Psoas muscle (tissue), 8 donors: ENCODE results near the gene CRADD. TPM values are rescaled to one million over a fixed set of nuclear protein-coding genes. Genes with fewer than 3 reads are reported as not detected.

ENCODE experiments used
- ATAC-seq, 4 donors: fragments of 200-7000 bp; cut with Tn5 transposase; one replicate each; pipeline ENCODE4 v1.9.1; 2020; ENCODE audit warnings: moderate library complexity in 3 of 4, mild to moderate bottlenecking in 2 of 4
- DNase-seq, 2 donors: peaks; one replicate each; pipeline ENCODE4 v3.0.0-alpha.2; 2020
- H3K27ac ChIP-seq: fragments of 200-600 bp; one replicate; pipeline ENCODE4 v1.8.0; 2022
- H3K27me3 ChIP-seq, 3 donors: fragments of 200-600 bp in 1 of 3; one replicate each; pipeline versions ENCODE4 v1.6.1 to v1.8.0; 2013 to 2022; ENCODE audit warnings: low read length in 2 of 3, mild to moderate bottlenecking in 2 of 3, moderate library complexity in 1 of 3; ENCODE audit not compliant: insufficient read depth in 3 of 3
- H3K36me3 ChIP-seq, 2 donors: fragments of 200-600 bp in 1 of 2; one replicate each; pipeline versions ENCODE4 v1.6.1 to v1.8.0; 2013 to 2022; ENCODE audit warnings: low read depth in 1 of 2, mild to moderate bottlenecking in 1 of 2, moderate library complexity in 1 of 2; ENCODE audit not compliant: insufficient read depth in 1 of 2
- H3K4me1 ChIP-seq: fragments of 200-600 bp; one replicate; pipeline ENCODE4 v1.8.0; 2022
- H3K4me3 ChIP-seq: fragments of 200-600 bp; one replicate; pipeline ENCODE4 v1.8.0; 2022; ENCODE audit warnings: mild to moderate bottlenecking
- H3K9me3 ChIP-seq: fragments of 200-600 bp; one replicate; pipeline ENCODE4 v1.8.0; 2022
- WGBS, 3 donors: extraction: QIAGEN DNeasy Blood & Tissue Kit; methylation state at CpG; one replicate each; pipeline versions ENCODE4 v1.1.6 to v1.1.7; 2013; 5-methylcytosine and 5-hydroxymethylcytosine counted together
- intact Hi-C, 2 donors: fragments of 100-400 bp; cut with DNase I; formaldehyde crosslinking; loops; one replicate each; pipeline versions ENCODE4 v1.11.0 to v1.14.2; 2022
- polyA plus RNA-seq, 3 donors: library from polyadenylated mRNA; stranded (reverse); fragments of 200-250 nt; gene quantifications; one replicate each; pipeline ENCODE4 v1.2.3, GENCODE V29; 2013
- total RNA-seq, 4 donors: library from RNA; stranded (reverse); fragmentation: NEBNext Ultra II Directional in 2 of 4; extraction: Animal tissue kit (Norgen Biotek cat#: 25700) in 2 of 4; gene quantifications; one replicate each; pipeline versions ENCODE4 v1.2.1 to v1.2.4, GENCODE V29; 2021 to 2023
- TF ChIP-seq, protein P1 (sequence below): fragments of 200-600 bp; IDR thresholded peaks from one replicate; pipeline ENCODE4 v1.8.0; 2022; ENCODE audit warnings: antibody characterized with exemption
- donor health status: healthy with polysubstance abuse.
- donor health status: DM: no; HTN: no; CAD: no; lungs with moderate emphysema.
- donor health status: Bipolar disorder and iron deficiency.
- donor health status: healthy.
- donor health status: DM: yes; HTN: yes; CAD: no.
- donor health status: DM: no; HTN: no; CAD: no.
- donor health status: DM: no; HTN: no; CAD: no.
- donor health status: DM: yes; HTN: yes; CAD: no.

The CRADD gene
- total and polyA plus RNA-seq, 7 donors = 11.0 to 21.1 (median 12.7) TPM

- intact Hi-C loops = no loop called here
- 98 to 100% (median 98%) methylated on average over 5 of the region's 5 CpGs for whole genome bisulfite sequencing, 3 donors
- DNase-seq = no peak
- H3K9me3 ChIP-seq = no peaks in the 10 kb centered on the region
- no peak overlapping the region for H3K4me3 ChIP-seq
- ATAC-seq = no peak
- no peaks in the 10 kb centered on the region for H3K36me3 ChIP-seq
- peaks cover 11% of the 10 kb centered on the region for H3K4me1 ChIP-seq
- no peak overlapping the region for H3K27ac ChIP-seq
- H3K27me3 ChIP-seq = no peaks in the 10 kb centered on the region
- TF ChIP-seq, protein P1, sequence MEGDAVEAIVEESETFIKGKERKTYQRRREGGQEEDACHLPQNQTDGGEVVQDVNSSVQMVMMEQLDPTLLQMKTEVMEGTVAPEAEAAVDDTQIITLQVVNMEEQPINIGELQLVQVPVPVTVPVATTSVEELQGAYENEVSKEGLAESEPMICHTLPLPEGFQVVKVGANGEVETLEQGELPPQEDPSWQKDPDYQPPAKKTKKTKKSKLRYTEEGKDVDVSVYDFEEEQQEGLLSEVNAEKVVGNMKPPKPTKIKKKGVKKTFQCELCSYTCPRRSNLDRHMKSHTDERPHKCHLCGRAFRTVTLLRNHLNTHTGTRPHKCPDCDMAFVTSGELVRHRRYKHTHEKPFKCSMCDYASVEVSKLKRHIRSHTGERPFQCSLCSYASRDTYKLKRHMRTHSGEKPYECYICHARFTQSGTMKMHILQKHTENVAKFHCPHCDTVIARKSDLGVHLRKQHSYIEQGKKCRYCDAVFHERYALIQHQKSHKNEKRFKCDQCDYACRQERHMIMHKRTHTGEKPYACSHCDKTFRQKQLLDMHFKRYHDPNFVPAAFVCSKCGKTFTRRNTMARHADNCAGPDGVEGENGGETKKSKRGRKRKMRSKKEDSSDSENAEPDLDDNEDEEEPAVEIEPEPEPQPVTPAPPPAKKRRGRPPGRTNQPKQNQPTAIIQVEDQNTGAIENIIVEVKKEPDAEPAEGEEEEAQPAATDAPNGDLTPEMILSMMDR = no peak
Observed at GRCh38 chr12:93733928-93734327, 56.8 kb downstream of the CRADD start.

GRCh38 chr12:93734784-93735183 lies 57.6 kb downstream of the CRADD start:
- TF ChIP-seq, protein P1 = no peak
- Histone ChIP-seq H3K27me3 (no peaks in the 10 kb centered on the region), H3K27ac (no peak overlapping the region), H3K4me3 (no peak overlapping the region), H3K9me3 (no peaks in the 10 kb centered on the region), H3K4me1 (peaks cover 11% of the 10 kb centered on the region), H3K36me3 (no peaks in the 10 kb centered on the region)
- 92 to 100% (median 98%) methylated on average over 2 of the region's 2 CpGs for WGBS, 3 donors
- intact Hi-C loops = no loop called here
- DNase-seq = no peak
- no peak for ATAC-seq

DNA sequence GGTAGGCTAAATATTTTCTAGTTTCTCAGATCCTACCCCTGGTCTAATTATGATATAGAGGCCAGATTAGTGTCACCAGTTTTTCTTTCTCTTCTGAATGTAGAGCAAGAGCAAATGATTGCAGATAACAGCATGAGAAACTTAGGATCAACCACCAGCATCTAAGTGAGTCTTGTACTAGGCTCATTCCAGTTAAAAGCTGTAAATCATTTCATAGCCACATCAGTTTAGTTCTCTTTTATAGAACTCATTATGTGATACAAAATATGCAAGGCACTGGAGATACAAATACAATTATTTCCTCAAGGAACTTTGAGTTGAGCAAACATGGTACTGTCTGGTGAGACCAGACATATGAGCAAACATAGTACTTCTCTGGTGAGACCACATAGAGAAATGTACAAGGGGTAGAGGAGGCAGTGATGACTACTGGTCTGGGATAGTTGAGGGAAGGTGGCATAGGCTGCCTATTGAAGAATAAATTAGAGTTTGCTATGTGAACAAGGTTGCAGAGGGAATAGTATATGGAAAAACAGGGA lies 59.5 kb downstream of the CRADD start:
- Histone ChIP-seq H3K9me3 (no peaks in the 10 kb centered on the region), H3K4me3 (no peak overlapping the region), H3K27me3 (no peaks in the 10 kb centered on the region), H3K4me1 (peaks cover 11% of the 10 kb centered on the region), H3K36me3 (no peaks in the 10 kb centered on the region), H3K27ac (no peak overlapping the region)
- DNase-seq (no peak), ATAC-seq (no peak)
- intact Hi-C loops = no loop called here
- TF ChIP-seq, protein P1 = no peak

- DNase-seq (no peak), ATAC-seq (no peak)
- Histone ChIP-seq H3K9me3 (no peaks in the 10 kb centered on the region), H3K4me3 (no peak overlapping the region), H3K4me1 (peaks cover 11% of the 10 kb centered on the region), H3K27ac (peak overlapping the region; percentile 32), H3K36me3 (no peaks in the 10 kb centered on the region), H3K27me3 (no peaks in the 10 kb centered on the region)
- TF ChIP-seq, protein P1 = no peak
- intact Hi-C loops = no loop called here
- 20 to 51% (median 21%) methylated on average over 5 of the region's 5 CpGs for WGBS, 3 donors
Observed at GRCh38 chr12:93737457-93738198, 60.5 kb downstream of the CRADD start.
